Natural killer cell (primary cell): ENCODE measurements around the gene GBP7. TPM values are rescaled to one million over a fixed set of nuclear protein-coding genes. Genes with fewer than 3 reads are reported as not detected.

Source experiments
- ATAC-seq, 3 donors: fragments of 150-1000 bp in 2 of 3; fragments of 200-7000 bp in 1 of 3; cut with Tn5 transposase; 1 replicate in 1 of 3; 2 replicates in 2 of 3; pipeline ENCODE4 v1.10.0; 2021; ENCODE audit warnings: mild to moderate bottlenecking in 2 of 3, moderate library complexity in 2 of 3
- DNase-seq, 2 donors: peaks; one replicate each; pipeline versions ENCODE4 v3.0.0 to v3.0.0-alpha.2; 2013 to 2021; ENCODE audit warnings: mixed read lengths in 1 of 2
- H3K27ac ChIP-seq: one replicate; pipeline ENCODE4 v1.5.1; 2013; ENCODE audit warnings: mild to moderate bottlenecking, low read length
- H3K27me3 ChIP-seq: one replicate; pipeline ENCODE4 v1.6.1; 2013; ENCODE audit warnings: low read length; ENCODE audit not compliant: control insufficient read depth, insufficient read depth
- H3K36me3 ChIP-seq: one replicate; pipeline ENCODE4 v1.6.1; 2013; ENCODE audit warnings: low read length; ENCODE audit not compliant: control insufficient read depth, insufficient read depth
- H3K4me1 ChIP-seq: one replicate; pipeline ENCODE4 v1.6.1; 2013; ENCODE audit warnings: low read length; ENCODE audit not compliant: control insufficient read depth, insufficient read depth
- H3K4me3 ChIP-seq: one replicate; pipeline ENCODE4 v1.5.1; 2013; ENCODE audit warnings: low read length
- H3K9me3 ChIP-seq: one replicate; pipeline ENCODE4 v1.6.1; 2013; ENCODE audit warnings: low read length; ENCODE audit not compliant: control insufficient read depth, insufficient read depth
- H3K27ac Mint-ChIP-seq, 2 donors: one replicate each; pipeline ENCODE4 v1.8.0; 2022; ENCODE audit warnings: mild to moderate bottlenecking in 2 of 2, mixed read lengths in 2 of 2, moderate library complexity in 1 of 2
- H3K27me3 Mint-ChIP-seq, 2 donors: one replicate each; pipeline ENCODE4 v1.8.0; 2022; ENCODE audit warnings: low read depth in 2 of 2, mixed read lengths in 2 of 2
- H3K36me3 Mint-ChIP-seq: one replicate; pipeline ENCODE4 v1.8.0; 2022; ENCODE audit warnings: mixed read lengths
- H3K4me1 Mint-ChIP-seq, 2 donors: one replicate each; pipeline ENCODE4 v1.8.0; 2022; ENCODE audit warnings: mixed read lengths in 2 of 2
- H3K4me3 Mint-ChIP-seq: one replicate; pipeline ENCODE4 v1.8.0; 2022; ENCODE audit warnings: mild to moderate bottlenecking, moderate library complexity, mixed read lengths
- H3K9me3 Mint-ChIP-seq, 2 donors: one replicate each; pipeline ENCODE4 v1.8.0; 2022; ENCODE audit warnings: mixed read lengths in 2 of 2
- CTCF ChIP-seq: fragments of 200-600 bp; IDR thresholded peaks from one replicate; pipeline ENCODE4 v1.8.0; 2022; ENCODE audit warnings: antibody characterized with exemption
- WGBS: methylation state at CpG from one replicate; pipeline ENCODE4 v1.1.7; 2013; ENCODE audit warnings: missing lambda C conversion rate; ENCODE audit not compliant: insufficient coverage; 5-methylcytosine and 5-hydroxymethylcytosine counted together
- intact Hi-C: fragments of 100-400 bp; cut with micrococcal nuclease; formaldehyde crosslinking; loops from one replicate; pipeline ENCODE4 v1.14.2; 2022
- total RNA-seq, 4 donors: library from RNA; stranded (reverse); fragments of 120-200 nt in 1 of 4; gene quantifications; one replicate each; pipeline versions ENCODE4 v1.2.3 to v1.2.4, GENCODE V29; 2013 to 2022

The GBP7 gene
- total RNA-seq, 3 donors from 2014 or later (not counting 1 experiment from before 2014, with no cell fraction given): 0.75 TPM; not detected in 2

GRCh38 chr1:89143484-89143883, 32.3 kb downstream of the GBP7 start:
- peaks cover 11 to 16% of the 10 kb centered on the region in 2 donors for H3K4me1 Mint-ChIP-seq
- H3K4me1 ChIP-seq: no peaks in the 10 kb centered on the region
- H3K36me3 Mint-ChIP-seq: no peaks in the 10 kb centered on the region
- no peak overlapping the region for H3K4me3 Mint-ChIP-seq
- H3K9me3 ChIP-seq: no peaks in the 10 kb centered on the region
- TF ChIP-seq CTCF: no peak
- no peaks in the 10 kb centered on the region for H3K36me3 ChIP-seq
- no peak overlapping the region for H3K4me3 ChIP-seq
- H3K27me3 Mint-ChIP-seq: no peaks in the 10 kb centered on the region
- 86% methylated on average over 1 of the region's 2 CpGs for WGBS
- H3K27ac Mint-ChIP-seq: no peak overlapping the region
- DNase-seq (no peak), ATAC-seq (no peak)
- H3K9me3 Mint-ChIP-seq: no peaks in the 10 kb centered on the region
- intact Hi-C loops: no loop called here
- H3K27ac ChIP-seq: no peak overlapping the region
- H3K27me3 ChIP-seq: no peaks in the 10 kb centered on the region

GRCh38 chr1:89142160-89142559, 33.6 kb downstream of the GBP7 start:
- TF ChIP-seq CTCF: no peak
- no peak for ATAC-seq
- H3K27me3 Mint-ChIP-seq: no peaks in the 10 kb centered on the region
- Histone ChIP-seq H3K27ac (no peak overlapping the region), H3K4me3 (no peak overlapping the region), H3K36me3 (no peaks in the 10 kb centered on the region), H3K9me3 (no peaks in the 10 kb centered on the region), H3K27me3 (no peaks in the 10 kb centered on the region), H3K4me1 (no peaks in the 10 kb centered on the region)
- H3K27ac Mint-ChIP-seq: no peak overlapping the region
- H3K9me3 Mint-ChIP-seq: no peaks in the 10 kb centered on the region
- no peak overlapping the region for H3K4me3 Mint-ChIP-seq
- DNase-seq: no peak
- H3K36me3 Mint-ChIP-seq: no peaks in the 10 kb centered on the region
- intact Hi-C loops: no loop called here
- H3K4me1 Mint-ChIP-seq: peaks cover 11 to 16% of the 10 kb centered on the region in 2 donors
- 88% methylated on average over 3 of the region's 4 CpGs for WGBS

- no peaks in the 10 kb centered on the region for H3K27me3 ChIP-seq
- H3K9me3 Mint-ChIP-seq: no peaks in the 10 kb centered on the region
- TF ChIP-seq CTCF: no peak
- no peak overlapping the region for H3K27ac ChIP-seq
- H3K4me1 Mint-ChIP-seq: peaks cover 14% of the 10 kb centered on the region in 2 donors
- H3K27ac Mint-ChIP-seq: no peak overlapping the region
- peaks cover 11 to 15% of the 10 kb centered on the region in 2 donors for H3K27me3 Mint-ChIP-seq
- intact Hi-C loops: no loop called here
- H3K9me3 ChIP-seq: no peaks in the 10 kb centered on the region
- H3K36me3 Mint-ChIP-seq: peaks cover 15% of the 10 kb centered on the region
- 98% methylated on average over 1 of the region's 1 CpG for WGBS
- no peaks in the 10 kb centered on the region for H3K36me3 ChIP-seq
- no peak overlapping the region for H3K4me3 ChIP-seq
- DNase-seq (no peak), ATAC-seq (no peak)
- peaks cover 6% of the 10 kb centered on the region for H3K4me1 ChIP-seq
- H3K4me3 Mint-ChIP-seq: no peak overlapping the region
Observed at GRCh38 chr1:89133747-89134146, 42.1 kb downstream of the GBP7 start.

- peaks cover 33 to 36% of the 10 kb centered on the region in 2 donors for H3K4me1 Mint-ChIP-seq
- DNase-seq: no peak
- peaks cover 8% of the 10 kb centered on the region for H3K36me3 Mint-ChIP-seq
- WGBS: no CpG with 5 or more reads among the region's 1 CpG
- peaks cover 9 to 11% of the 10 kb centered on the region in 2 donors for H3K27me3 Mint-ChIP-seq
- H3K27ac Mint-ChIP-seq: peak overlapping the region in 1 of 2 donors; percentile 97
- peaks cover 25% of the 10 kb centered on the region for H3K4me1 ChIP-seq
- H3K9me3 Mint-ChIP-seq: no peaks in the 10 kb centered on the region
- no peak overlapping the region for H3K27ac ChIP-seq
- no peaks in the 10 kb centered on the region for H3K27me3 ChIP-seq
- H3K4me3 ChIP-seq: no peak overlapping the region
- no peaks in the 10 kb centered on the region for H3K36me3 ChIP-seq
- intact Hi-C loops: no loop called here
- no peaks in the 10 kb centered on the region for H3K9me3 ChIP-seq
- TF ChIP-seq CTCF: no peak
- no peak for ATAC-seq
- H3K4me3 Mint-ChIP-seq: no peak overlapping the region
Observed at GRCh38 chr1:89130716-89131115, 45.1 kb downstream of the GBP7 start.
